Activated T-cell treated with anti-CD3 and anti-CD28 coated beads, Interleukin-2, amount 50 U/mL, for 4 hours (primary cell): ENCODE data around the gene CA14. TPM values are rescaled to one million over a fixed set of nuclear protein-coding genes. Genes with fewer than 3 reads are reported as not detected.
"Not testable (repeated sequence)": the region's sequence is repeated elsewhere in the genome, so short reads cannot be mapped to it uniquely, and the experiment has no call there.

ENCODE experiments used
- ATAC-seq, 2 donors: fragments of 200-7000 bp; cut with Tn5 transposase; one replicate each; pipeline ENCODE4 v1.10.0; 2021
- DNase-seq: peaks from one replicate; pipeline ENCODE4 v3.0.0-alpha.2; 2020
- H3K27me3 Mint-ChIP-seq: one replicate; pipeline ENCODE4 v1.8.0; 2021; ENCODE audit warnings: low read depth, mixed read lengths
- H3K36me3 Mint-ChIP-seq: one replicate; pipeline ENCODE4 v1.8.0; 2022; ENCODE audit warnings: mixed read lengths; ENCODE audit not compliant: insufficient read depth
- H3K4me1 Mint-ChIP-seq: one replicate; pipeline ENCODE4 v1.8.0; 2021; ENCODE audit warnings: low read depth, mixed read lengths
- H3K4me3 Mint-ChIP-seq: one replicate; pipeline ENCODE4 v1.8.0; 2021; ENCODE audit warnings: mild to moderate bottlenecking, moderate library complexity, mixed read lengths
- H3K9me3 Mint-ChIP-seq: one replicate; pipeline ENCODE4 v1.8.0; 2021; ENCODE audit warnings: mixed read lengths
- total RNA-seq, 3 donors: library from RNA; stranded (reverse); gene quantifications; one replicate each; pipeline ENCODE4 v1.2.1, GENCODE V29; 2021

CA14 gene
- total RNA-seq, 3 donors from 2014 or later = not detected

DNA sequence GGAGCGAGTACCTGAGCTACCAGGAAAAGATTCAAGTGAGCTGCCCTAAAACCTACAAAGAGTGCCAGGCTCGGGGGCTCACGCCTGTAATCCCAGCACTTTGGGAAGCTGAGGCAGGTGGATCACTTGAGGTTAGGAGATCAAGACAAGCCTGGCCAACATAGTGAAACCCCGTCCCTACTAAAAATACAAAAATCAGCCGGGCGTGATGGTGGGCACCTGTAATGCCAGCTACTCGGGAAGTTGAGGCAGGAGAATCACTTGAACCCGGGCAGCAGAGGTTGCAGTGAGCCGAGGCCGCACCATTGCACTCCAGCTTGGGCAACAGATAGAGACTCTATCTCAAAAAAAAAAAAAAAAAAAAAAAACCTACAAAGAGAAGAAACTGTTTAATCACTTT, 24.7 kb upstream of the CA14 start:
- H3K27me3 Mint-ChIP-seq, DNase-seq, H3K9me3 Mint-ChIP-seq, H3K4me3 Mint-ChIP-seq, ATAC-seq, H3K36me3 Mint-ChIP-seq: not testable (repeated sequence)
- H3K4me1 Mint-ChIP-seq = peaks cover 19% of the 10 kb centered on the region

DNA sequence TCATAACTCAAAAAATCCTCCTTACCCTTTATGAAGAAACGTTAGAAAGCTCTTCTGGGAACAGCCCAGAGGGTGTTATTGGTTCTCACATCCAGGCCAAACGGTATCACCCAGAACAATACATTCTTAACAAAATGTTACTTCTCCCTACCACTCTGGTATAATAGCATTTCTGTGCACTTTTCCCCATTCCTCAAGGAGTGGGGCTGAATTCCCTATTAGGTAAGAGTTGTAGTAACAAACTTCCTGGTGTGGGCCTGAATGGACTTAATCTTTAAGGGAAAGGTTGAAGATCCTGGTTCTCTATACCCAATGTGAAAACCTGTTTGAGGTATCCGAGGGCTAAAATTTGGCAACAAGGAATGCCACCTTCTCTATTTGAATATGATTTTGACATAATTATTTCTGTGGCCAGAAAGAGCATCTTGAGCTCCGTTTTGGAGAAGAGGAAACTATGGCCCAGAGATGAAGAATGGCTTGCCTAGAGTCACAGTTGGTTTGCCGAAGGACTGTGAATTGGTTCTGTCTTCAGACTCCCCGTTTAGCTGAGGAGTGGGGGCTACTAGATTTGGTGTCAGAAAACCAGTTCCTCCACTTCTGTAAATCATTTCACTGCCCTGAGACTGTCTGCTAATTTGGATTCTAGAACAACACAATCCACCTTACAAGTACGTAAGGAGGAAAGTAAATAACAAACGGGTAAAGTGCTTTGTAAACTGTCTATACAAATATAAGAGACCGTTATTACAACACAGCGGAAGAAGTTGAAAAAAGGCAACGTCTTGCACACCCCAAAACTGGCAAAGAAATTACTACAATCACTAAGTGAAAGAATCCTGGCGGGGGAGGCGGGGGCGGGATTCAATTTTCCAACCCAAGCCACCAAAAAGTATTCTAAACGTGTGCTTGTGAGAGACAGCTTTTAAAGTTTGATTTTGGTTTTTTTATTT, 23.9 kb upstream of the CA14 start:
- Mint-ChIP-seq H3K4me1 (peaks cover 19% of the 10 kb centered on the region), H3K27me3 (no peaks in the 10 kb centered on the region), H3K4me3 (no peak overlapping the region), H3K36me3 (peaks cover 6% of the 10 kb centered on the region), H3K9me3 (no peaks in the 10 kb centered on the region)
- ATAC-seq = no peak
- DNase-seq = peak; percentile 64

DNA sequence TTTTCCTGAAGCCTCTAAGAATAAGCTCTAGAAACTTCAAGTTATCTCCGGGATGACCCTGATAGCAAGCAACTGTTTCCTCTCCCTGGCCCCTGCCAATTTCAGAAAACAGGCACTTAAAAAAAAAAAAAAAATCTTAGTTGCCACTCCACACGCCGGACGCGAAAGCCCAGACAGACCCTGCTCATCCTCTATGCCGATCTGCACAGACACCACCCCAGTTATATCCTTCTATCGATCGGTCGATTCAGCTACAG, 23.3 kb upstream of the CA14 start:
- no peaks in the 10 kb centered on the region for H3K9me3 Mint-ChIP-seq
- peaks cover 3% of the 10 kb centered on the region for H3K36me3 Mint-ChIP-seq
- DNase-seq (no peak), ATAC-seq (no peak)
- H3K4me3 Mint-ChIP-seq = no peak overlapping the region
- no peaks in the 10 kb centered on the region for H3K27me3 Mint-ChIP-seq
- H3K4me1 Mint-ChIP-seq = peaks cover 19% of the 10 kb centered on the region

DNA sequence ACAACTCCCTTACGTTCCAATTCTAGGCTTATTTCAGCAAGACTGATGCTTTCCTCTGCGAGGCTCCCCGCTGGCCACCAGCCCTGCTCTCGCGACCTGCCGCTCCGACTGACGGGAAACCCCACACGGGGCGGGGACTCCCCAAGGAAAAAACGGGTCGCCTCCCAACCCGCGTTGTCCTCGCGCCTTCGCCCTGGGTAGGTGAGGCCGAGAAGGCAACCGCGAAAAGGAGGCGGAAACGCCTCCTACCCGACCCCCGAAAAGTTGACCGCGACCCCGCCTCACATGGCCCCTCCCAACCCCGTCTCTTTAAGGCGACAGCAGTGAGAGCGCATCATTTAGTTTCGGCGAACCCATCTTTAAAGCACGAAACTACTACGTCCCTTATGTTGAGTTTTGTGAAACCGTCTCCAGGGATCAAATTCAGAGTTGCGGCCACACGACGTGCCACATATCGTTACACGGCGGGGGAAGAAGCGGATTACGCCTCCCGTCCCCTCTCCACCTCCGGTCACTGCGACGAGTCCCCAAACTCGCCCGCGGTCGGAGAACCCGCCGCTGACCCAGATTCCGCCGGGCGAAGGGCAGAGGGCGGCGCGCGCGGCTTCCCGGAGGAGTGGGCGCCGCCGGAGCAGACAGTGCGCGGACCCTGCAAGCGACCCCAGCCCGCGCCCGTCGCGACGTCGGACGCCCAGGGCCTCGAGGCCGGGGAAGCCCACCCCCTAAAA, 22.8 kb upstream of the CA14 start:
- Mint-ChIP-seq H3K27me3 (no peaks in the 10 kb centered on the region), H3K9me3 (no peaks in the 10 kb centered on the region), H3K36me3 (peaks cover 3% of the 10 kb centered on the region), H3K4me1 (peaks cover 19% of the 10 kb centered on the region), H3K4me3 (no peak overlapping the region)
- ATAC-seq (peak; percentile 60 to 67), DNase-seq (peak; percentile 84)

DNA sequence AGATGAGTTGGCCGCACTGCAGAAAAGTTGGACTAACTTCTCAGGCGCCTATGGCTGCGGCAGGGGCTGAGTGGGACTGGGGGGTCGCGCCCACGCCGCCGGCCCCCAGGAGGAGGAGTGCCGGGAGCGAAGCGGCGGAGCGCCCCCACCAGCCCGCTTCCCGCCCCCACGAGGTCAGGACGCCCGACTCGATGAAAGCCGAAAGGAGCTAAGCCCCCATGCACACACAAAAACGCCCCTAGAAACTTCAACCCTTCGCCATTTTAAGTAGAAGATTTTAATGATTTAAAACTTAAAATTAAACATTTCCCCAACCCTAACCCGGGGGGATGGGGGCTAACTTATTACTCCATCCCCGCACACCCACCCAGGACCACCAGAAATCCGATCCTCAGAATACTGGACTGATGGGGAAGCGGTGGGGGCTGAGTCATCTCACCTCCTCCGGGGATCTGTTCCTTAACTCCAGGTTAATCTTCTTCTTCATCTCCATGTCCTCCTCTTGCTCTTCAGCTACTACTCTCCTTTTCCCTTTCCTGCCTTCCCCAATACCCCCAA, 22.2 kb upstream of the CA14 start:
- no peak for ATAC-seq
- H3K4me1 Mint-ChIP-seq = peaks cover 19% of the 10 kb centered on the region
- H3K36me3 Mint-ChIP-seq = no peaks in the 10 kb centered on the region
- no peaks in the 10 kb centered on the region for H3K27me3 Mint-ChIP-seq
- no peak overlapping the region for H3K4me3 Mint-ChIP-seq
- no peaks in the 10 kb centered on the region for H3K9me3 Mint-ChIP-seq
- DNase-seq = peak; percentile 27

DNA sequence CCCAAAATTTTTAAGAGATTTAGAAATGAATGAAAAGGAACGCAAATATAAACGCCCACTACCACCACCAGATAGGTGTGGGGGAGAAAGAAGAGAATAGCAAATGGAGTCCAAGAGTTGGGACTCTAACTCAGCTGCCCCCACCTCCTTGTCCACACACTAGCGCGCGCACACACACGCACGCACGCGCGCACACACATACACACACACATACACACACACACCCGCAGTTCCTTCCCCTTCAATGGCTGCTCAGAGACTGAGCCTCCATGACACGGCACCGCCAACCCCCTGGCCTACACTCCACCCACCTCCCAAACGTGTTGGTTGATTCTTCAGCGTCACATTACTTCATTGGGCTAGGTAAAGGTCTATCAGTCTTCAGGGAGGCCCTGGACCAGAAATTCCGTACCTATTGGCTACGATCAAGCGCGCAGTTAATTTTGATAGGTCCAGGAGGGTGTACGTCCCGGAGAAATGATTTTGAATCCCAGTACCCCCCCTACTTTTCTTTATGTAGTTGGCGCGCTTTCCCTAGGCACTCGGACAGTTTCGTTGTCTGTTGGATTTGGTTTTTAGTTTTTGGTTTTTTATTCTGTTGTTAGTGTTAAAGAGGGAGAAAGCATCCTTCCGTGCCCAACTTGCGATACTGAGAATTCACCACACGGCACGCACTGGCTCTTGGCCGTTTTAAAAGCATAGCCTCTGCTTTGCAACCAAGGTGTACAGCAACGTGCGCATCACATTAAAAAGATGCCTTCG, 21.5 kb upstream of the CA14 start, which contains the start of gene ANP32E:
Gene ANP32E, minus strand, starts transcription at position 261 of the 762 bp plus-strand sequence. CDS start 326 bp downstream, outside the sequence.
- Mint-ChIP-seq H3K4me3 (no peak within 1 kb of the TSS), H3K27me3 (no peaks in the 10 kb centered on the region), H3K36me3 (no peaks in the 10 kb centered on the region), H3K4me1 (peaks cover 19% of the 10 kb centered on the region), H3K9me3 (no peaks in the 10 kb centered on the region)
- DNase-seq = peak; percentile 86
- peak; percentile 92 to 94 for ATAC-seq

DNA sequence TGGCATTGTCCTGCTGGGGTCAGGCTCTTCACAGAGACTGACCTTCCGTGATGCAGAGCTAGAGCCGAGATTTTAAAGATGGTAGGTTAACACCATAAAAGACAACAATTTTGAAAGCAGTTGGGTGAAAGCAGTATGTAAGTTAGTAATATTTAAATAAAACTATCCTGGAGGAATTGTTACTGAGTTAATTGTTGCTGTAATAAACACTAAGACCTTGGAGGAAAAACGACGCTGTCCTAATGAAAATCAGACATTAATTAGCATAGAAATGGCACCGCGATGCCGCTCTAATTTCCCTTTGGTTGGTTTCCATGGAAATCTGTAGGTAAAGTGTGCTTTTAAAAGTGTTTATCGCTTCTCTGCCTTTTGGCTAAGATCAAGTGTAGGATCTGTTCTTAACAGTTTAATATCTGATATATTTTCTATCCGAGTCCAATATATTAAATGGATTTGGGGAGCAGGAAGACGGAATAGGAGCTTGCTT, 20.9 kb upstream of the CA14 start:
- H3K36me3 Mint-ChIP-seq = no peaks in the 10 kb centered on the region
- peaks cover 19% of the 10 kb centered on the region for H3K4me1 Mint-ChIP-seq
- DNase-seq = no peak
- H3K9me3 Mint-ChIP-seq = no peaks in the 10 kb centered on the region
- H3K4me3 Mint-ChIP-seq = no peak overlapping the region
- H3K27me3 Mint-ChIP-seq = no peaks in the 10 kb centered on the region
- no peak for ATAC-seq

DNA sequence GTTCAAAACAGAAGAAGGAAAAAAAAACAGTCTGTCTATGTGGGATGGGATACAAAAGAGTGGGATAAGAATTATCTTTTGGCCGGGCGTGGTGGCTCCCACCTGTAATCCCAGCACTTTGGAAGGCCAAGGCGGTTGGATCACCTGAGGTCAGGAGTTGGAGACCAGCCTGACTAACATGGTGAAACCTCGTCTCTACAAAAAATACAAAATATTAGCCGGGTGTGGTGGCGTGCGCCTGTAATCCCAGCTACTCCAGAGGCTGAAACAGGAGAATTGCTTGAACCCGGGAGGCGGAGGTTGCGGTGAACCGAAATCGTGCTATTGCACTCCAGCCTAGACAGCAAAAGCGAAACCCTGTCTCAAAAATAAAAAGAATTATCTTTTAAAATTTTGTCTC, 20.4 kb upstream of the CA14 start:
- H3K4me1 Mint-ChIP-seq = peaks cover 19% of the 10 kb centered on the region
- not testable (repeated sequence) for ATAC-seq, H3K27me3 Mint-ChIP-seq, H3K36me3 Mint-ChIP-seq, H3K9me3 Mint-ChIP-seq, H3K4me3 Mint-ChIP-seq, DNase-seq

DNA sequence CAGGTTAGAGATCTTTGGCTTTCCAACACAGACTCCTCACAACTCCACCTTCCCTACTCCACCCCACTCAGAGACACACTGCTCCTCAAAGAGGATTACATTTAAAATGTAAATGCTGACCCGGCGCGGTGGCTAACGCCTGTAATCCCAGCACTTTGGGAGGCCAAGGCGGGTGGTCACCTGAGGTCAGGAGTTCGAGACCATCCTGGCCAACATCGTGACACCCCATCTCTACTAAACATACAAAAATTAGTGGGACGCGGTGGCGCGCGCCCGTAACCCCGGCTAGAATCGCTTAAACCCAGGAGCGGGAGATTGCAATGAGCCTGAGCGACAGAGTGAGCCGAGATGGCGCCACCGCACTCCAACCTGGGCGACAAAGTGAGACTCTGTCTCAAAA, 19.8 kb upstream of the CA14 start:
- ATAC-seq = no peak
- no peaks in the 10 kb centered on the region for H3K36me3 Mint-ChIP-seq
- no peak for DNase-seq
- H3K27me3 Mint-ChIP-seq = no peaks in the 10 kb centered on the region
- peak overlapping the region; percentile 33 for H3K4me3 Mint-ChIP-seq
- H3K9me3 Mint-ChIP-seq = no peaks in the 10 kb centered on the region
- H3K4me1 Mint-ChIP-seq = peaks cover 18% of the 10 kb centered on the region

DNA sequence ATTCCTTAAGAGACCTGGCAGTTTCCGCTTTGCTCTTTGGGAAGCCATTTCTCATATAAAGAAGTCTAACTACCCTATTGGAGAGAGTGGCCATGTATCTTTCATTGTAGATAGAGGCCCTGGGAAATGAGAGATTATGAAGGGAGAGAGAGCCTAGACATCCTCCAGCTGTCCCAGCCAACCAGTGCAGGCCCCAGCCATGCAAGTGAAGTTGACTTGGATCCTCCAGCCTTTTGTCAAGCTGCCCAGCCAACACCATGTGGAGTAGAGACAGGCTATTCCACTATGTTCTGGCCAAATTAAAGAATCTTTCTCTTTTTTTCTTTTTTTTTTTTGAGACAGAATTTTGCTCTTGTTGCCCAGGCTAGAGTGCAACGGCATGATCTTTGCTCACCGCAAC, 14.6 kb upstream of the CA14 start:
- H3K36me3 Mint-ChIP-seq = no peaks in the 10 kb centered on the region
- no peaks in the 10 kb centered on the region for H3K27me3 Mint-ChIP-seq
- no peak overlapping the region for H3K4me3 Mint-ChIP-seq
- H3K4me1 Mint-ChIP-seq = no peaks in the 10 kb centered on the region
- ATAC-seq (no peak), DNase-seq (no peak)
- H3K9me3 Mint-ChIP-seq = no peaks in the 10 kb centered on the region

DNA sequence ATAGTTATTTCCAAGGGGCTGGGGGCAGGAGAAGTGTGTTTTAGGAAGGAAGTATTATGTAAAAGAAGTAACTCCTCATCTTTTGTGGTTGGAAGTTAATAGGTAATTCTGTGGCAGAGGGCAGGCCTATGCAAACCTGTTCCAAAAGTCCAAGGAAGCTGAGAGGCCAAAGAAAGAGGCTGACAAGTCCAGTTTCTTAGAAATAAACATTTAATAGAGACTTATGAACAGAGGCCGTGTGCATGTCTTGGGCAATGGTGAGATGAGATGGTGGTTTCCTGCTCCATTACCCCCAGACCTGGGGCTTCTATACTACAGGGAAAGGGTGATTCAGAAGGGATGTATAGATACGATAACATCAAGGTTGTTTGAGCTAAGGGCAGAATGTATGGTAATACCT, 7.6 kb upstream of the CA14 start:
- H3K4me1 Mint-ChIP-seq = no peaks in the 10 kb centered on the region
- no peaks in the 10 kb centered on the region for H3K9me3 Mint-ChIP-seq
- no peaks in the 10 kb centered on the region for H3K36me3 Mint-ChIP-seq
- DNase-seq (no peak), ATAC-seq (no peak)
- peaks cover 5% of the 10 kb centered on the region for H3K27me3 Mint-ChIP-seq
- H3K4me3 Mint-ChIP-seq = no peak overlapping the region

DNA sequence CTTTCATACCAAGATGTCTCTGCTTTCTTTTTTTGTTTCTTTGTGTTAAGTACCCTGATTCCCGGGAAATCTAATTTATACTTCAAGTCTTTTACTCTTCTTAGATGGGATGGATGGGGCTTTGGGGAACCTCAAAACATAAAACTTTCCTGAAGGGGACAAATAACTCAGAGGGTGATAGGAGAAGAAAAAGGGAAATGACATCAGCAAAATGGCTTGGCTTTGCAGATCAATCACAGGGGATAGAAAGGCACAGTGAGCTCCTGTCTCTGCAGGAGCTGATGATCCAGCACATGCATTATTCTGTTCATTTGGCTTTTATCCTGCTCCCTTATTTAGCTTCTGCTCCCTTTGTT, 1.4 kb upstream of the CA14 start:
- no peak for DNase-seq
- Mint-ChIP-seq H3K27me3 (peaks cover 39% of the 10 kb centered on the region), H3K4me1 (peaks cover 12% of the 10 kb centered on the region), H3K36me3 (no peaks in the 10 kb centered on the region), H3K4me3 (peak overlapping the region; percentile 72), H3K9me3 (no peaks in the 10 kb centered on the region)
- no peak for ATAC-seq

DNA sequence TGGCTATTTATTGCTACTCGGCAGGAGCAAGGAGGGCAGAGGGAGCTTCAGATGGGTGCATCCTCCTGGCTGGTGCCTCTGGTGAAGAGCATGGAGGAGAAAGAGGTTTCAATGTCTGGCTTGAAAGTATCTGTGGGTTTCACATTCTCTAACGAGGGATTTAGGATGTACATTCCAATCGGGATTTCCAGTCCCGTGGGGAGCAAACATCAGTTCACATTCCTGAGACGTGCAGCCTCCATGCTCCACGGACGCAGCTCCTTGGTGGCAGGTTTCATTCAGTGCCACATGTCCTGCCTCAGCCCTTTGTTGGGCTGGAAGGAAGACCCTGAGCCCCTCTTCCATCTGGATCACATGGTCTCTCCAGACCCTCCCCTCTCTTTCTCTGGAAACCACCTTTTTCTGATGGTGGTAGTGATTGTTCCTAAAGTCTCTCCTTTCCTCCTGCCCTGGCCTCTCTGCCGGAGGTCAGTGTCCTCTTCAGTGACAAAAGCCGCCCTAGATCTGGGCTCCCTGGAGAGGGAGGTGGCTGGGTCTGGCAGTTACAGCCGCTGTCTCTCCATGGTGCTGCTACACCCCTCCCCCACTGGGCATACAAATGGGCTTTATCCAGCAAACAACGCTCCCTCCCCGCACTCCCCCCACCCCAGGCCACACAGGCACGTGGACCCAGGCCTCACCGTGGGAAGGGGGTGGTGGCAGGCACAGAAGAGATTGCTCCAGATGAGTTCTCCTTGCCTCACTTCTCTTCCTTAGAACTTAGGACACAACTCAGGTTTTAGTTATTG, 826 bp upstream of the CA14 start:
- H3K4me3 Mint-ChIP-seq = no peak overlapping the region
- DNase-seq (no peak), ATAC-seq (no peak)
- H3K9me3 Mint-ChIP-seq = no peaks in the 10 kb centered on the region
- peaks cover 12% of the 10 kb centered on the region for H3K4me1 Mint-ChIP-seq
- peaks cover 39% of the 10 kb centered on the region for H3K27me3 Mint-ChIP-seq
- no peaks in the 10 kb centered on the region for H3K36me3 Mint-ChIP-seq
